ENCODE data around the gene NTRK1. TPM values are rescaled to one million over a fixed set of nuclear protein-coding genes. Genes with fewer than 3 reads are reported as not detected.

Gene NTRK1
- total RNA-seq, 2 experiments from 2014 or later = 1.6 to 1.8 TPM

GRCh38 chr1:156874572-156875340 lies 14.1 kb downstream of the NTRK1 start:
- ChIA-PET POLR2A (no interaction called here), CTCF (interaction anchor here (1.0 to 1.6 kb wide), 2 partner anchors 15 to 16 kb away, joined by 3 to 6 read pairs; no protein-coding TSS in a partner anchor)
- H3K9me3 Mint-ChIP-seq = no peaks in the 10 kb centered on the region
- H3K27ac Mint-ChIP-seq = no peak overlapping the region
- H3K27me3 Mint-ChIP-seq = peaks cover 47% of the 10 kb centered on the region
- peaks cover 10% of the 10 kb centered on the region for H3K4me1 Mint-ChIP-seq
- DNase-seq = no peak
- no peak overlapping the region for H3K4me3 Mint-ChIP-seq
- no peaks in the 10 kb centered on the region for H3K36me3 Mint-ChIP-seq (ENCODE audit: low read depth)

- peaks cover 48% of the 10 kb centered on the region for H3K27me3 Mint-ChIP-seq
- POLR2A ChIA-PET = no interaction called here
- H3K4me1 Mint-ChIP-seq = peaks cover 7% of the 10 kb centered on the region
- DNase-seq = no peak
- no peaks in the 10 kb centered on the region for H3K36me3 Mint-ChIP-seq (ENCODE audit: low read depth)
- H3K4me3 Mint-ChIP-seq = no peak overlapping the region
- no peaks in the 10 kb centered on the region for H3K9me3 Mint-ChIP-seq
- H3K27ac Mint-ChIP-seq = no peak overlapping the region
- CTCF ChIA-PET = interaction anchor here (0.6 to 1.3 kb wide), 3 partner anchors 16 to 18 kb away, joined by 3 read pairs; no protein-coding TSS in a partner anchor
Measured at GRCh38 chr1:156875341-156875615, 14.6 kb downstream of the NTRK1 start.

DNA sequence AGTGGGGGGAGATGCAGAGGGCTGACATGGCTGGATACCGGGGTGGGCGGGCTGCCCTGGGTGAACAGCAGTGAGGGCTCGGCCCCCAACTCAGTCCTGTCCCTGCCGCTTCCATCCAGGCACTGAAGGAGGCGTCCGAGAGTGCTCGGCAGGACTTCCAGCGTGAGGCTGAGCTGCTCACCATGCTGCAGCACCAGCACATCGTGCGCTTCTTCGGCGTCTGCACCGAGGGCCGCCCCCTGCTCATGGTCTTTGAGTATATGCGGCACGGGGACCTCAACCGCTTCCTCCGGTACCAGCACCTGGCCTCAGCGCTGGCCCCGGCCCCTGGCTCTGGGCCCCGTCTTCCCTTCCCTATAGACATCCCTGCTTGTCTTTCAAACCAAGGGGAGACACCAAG lies 15.6 kb downstream of the NTRK1 start:
- no peak for DNase-seq
- Mint-ChIP-seq H3K36me3 (ENCODE audit: low read depth) (no peaks in the 10 kb centered on the region), H3K27ac (no peak overlapping the region), H3K9me3 (no peaks in the 10 kb centered on the region), H3K4me3 (no peak overlapping the region), H3K4me1 (no peaks in the 10 kb centered on the region), H3K27me3 (peaks cover 48% of the 10 kb centered on the region)
- ChIA-PET CTCF (interaction anchor here (1.2 to 1.3 kb wide), 2 partner anchors 14 to 17 kb away, joined by 3 read pairs; no protein-coding TSS in a partner anchor), POLR2A (no interaction called here)

GRCh38 chr1:156877433-156878170 lies 16.9 kb downstream of the NTRK1 start:
- Mint-ChIP-seq H3K4me1 (no peaks in the 10 kb centered on the region), H3K4me3 (no peak overlapping the region), H3K36me3 (ENCODE audit: low read depth) (no peaks in the 10 kb centered on the region), H3K27ac (no peak overlapping the region), H3K27me3 (peaks cover 44% of the 10 kb centered on the region), H3K9me3 (no peaks in the 10 kb centered on the region)
- POLR2A ChIA-PET = no interaction called here
- DNase-seq = no peak
- CTCF ChIA-PET = interaction anchor here (1.2 kb wide), 1 partner anchor 13 kb away, joined by 3 read pairs; no protein-coding TSS in a partner anchor

GRCh38 chr1:156879876-156880275 lies 19.2 kb downstream of the NTRK1 start:
- DNase-seq = no peak
- Mint-ChIP-seq H3K4me1 (no peaks in the 10 kb centered on the region), H3K27ac (no peak overlapping the region), H3K4me3 (no peak overlapping the region), H3K36me3 (ENCODE audit: low read depth) (no peaks in the 10 kb centered on the region), H3K9me3 (no peaks in the 10 kb centered on the region), H3K27me3 (peaks cover 43% of the 10 kb centered on the region)
- ChIA-PET CTCF (interaction anchor here (1.4 to 2.5 kb wide), 2 partner anchors 12 to 20 kb away, joined by 4 to 11 read pairs; no protein-coding TSS in a partner anchor), POLR2A (no interaction called here)

DNA sequence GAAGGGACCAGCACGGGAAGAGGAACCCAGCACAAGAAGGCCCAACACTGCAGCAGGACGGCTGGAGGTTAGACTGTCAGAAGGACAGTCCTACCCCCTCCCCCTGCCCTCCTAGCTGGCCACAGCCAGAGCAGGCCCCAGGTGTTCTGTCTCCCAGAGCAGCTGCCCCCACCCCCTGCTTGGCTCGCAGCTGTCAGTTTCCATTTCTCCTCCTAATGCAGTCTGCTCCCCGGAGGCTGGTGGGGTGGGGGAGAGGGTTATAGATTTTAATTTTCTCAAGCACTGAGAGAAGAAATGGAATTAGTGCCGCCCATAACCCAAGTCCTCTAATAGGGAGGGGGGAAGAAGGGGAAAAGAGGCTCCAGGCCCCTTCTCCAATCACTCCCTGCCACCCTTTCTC lies 19.8 kb downstream of the NTRK1 start:
- ChIA-PET POLR2A (interaction anchor here (1.0 kb wide), 1 partner anchor 18 kb away, joined by 3 read pairs; no protein-coding TSS in a partner anchor), CTCF (interaction anchor here (0.9 to 2.5 kb wide), 5 partner anchors 9 to 154 kb away, joined by 3 to 11 read pairs (median 4); no protein-coding TSS in a partner anchor)
- H3K36me3 Mint-ChIP-seq (ENCODE audit: low read depth) = no peaks in the 10 kb centered on the region
- H3K4me1 Mint-ChIP-seq = no peaks in the 10 kb centered on the region
- no peak overlapping the region for H3K4me3 Mint-ChIP-seq
- no peak for DNase-seq
- H3K9me3 Mint-ChIP-seq = no peaks in the 10 kb centered on the region
- H3K27me3 Mint-ChIP-seq = peaks cover 43% of the 10 kb centered on the region
- H3K27ac Mint-ChIP-seq = no peak overlapping the region

- ChIA-PET CTCF (interaction anchor here (0.9 to 2.5 kb wide), 5 partner anchors 9 to 155 kb away, joined by 3 to 11 read pairs (median 4); no protein-coding TSS in a partner anchor), POLR2A (interaction anchor here (1.0 kb wide), 1 partner anchor 19 kb away, joined by 3 read pairs; no protein-coding TSS in a partner anchor)
- Mint-ChIP-seq H3K4me1 (no peaks in the 10 kb centered on the region), H3K9me3 (no peaks in the 10 kb centered on the region), H3K27me3 (peaks cover 44% of the 10 kb centered on the region), H3K27ac (no peak overlapping the region), H3K4me3 (no peak overlapping the region), H3K36me3 (ENCODE audit: low read depth) (no peaks in the 10 kb centered on the region)
- DNase-seq = no peak
Measured at GRCh38 chr1:156881101-156881500, 20.4 kb downstream of the NTRK1 start.

- Mint-ChIP-seq H3K9me3 (no peaks in the 10 kb centered on the region), H3K4me1 (no peaks in the 10 kb centered on the region), H3K36me3 (ENCODE audit: low read depth) (no peaks in the 10 kb centered on the region), H3K27ac (no peak overlapping the region), H3K27me3 (peaks cover 44% of the 10 kb centered on the region), H3K4me3 (no peak overlapping the region)
- DNase-seq = no peak
- CTCF ChIA-PET = interaction anchor here (0.9 to 2.5 kb wide), 3 partner anchors 8 to 43 kb away, joined by 3 to 11 read pairs (median 4); no protein-coding TSS in a partner anchor
- POLR2A ChIA-PET = interaction anchor here (1.1 kb wide), 1 partner anchor 80 kb away, joined by 3 read pairs; no protein-coding TSS in a partner anchor
Measured at GRCh38 chr1:156881663-156882062, 21.0 kb downstream of the NTRK1 start.

- H3K9me3 Mint-ChIP-seq = no peaks in the 10 kb centered on the region
- no peak overlapping the region for H3K27ac Mint-ChIP-seq
- no peak for DNase-seq
- no peaks in the 10 kb centered on the region for H3K4me1 Mint-ChIP-seq
- ChIA-PET POLR2A (interaction anchor here (1.1 kb wide), 1 partner anchor 81 kb away, joined by 3 read pairs; no protein-coding TSS in a partner anchor), CTCF (interaction anchor here (2.5 kb wide), 1 partner anchor 10 kb away, joined by 11 read pairs; no protein-coding TSS in a partner anchor)
- H3K27me3 Mint-ChIP-seq = peaks cover 43% of the 10 kb centered on the region
- no peak overlapping the region for H3K4me3 Mint-ChIP-seq
- no peaks in the 10 kb centered on the region for H3K36me3 Mint-ChIP-seq (ENCODE audit: low read depth)
Measured at GRCh38 chr1:156882543-156882942, 21.9 kb downstream of the NTRK1 start.

DNA sequence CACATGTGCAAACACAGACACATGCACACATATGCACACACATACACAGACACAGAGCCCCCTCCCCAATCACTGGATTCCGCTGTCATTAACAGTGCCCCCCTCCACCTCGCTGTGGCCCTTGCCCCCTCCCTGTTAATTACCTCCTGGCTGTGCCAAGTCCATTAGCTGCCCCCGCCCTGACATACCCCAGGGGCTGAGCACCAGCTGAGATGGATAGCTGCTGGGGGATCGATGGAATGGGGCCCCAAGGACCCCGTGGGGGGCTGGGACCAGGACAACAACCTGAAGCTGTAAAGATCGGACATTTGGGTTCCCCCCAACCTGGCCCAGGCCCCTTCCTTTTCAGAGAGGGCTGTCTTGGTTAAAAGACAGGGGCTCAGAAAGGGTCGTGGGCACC lies 23.3 kb downstream of the NTRK1 start:
- no peaks in the 10 kb centered on the region for H3K9me3 Mint-ChIP-seq
- H3K27me3 Mint-ChIP-seq = peaks cover 37% of the 10 kb centered on the region
- no peak overlapping the region for H3K27ac Mint-ChIP-seq
- no peak for DNase-seq
- no peaks in the 10 kb centered on the region for H3K4me1 Mint-ChIP-seq
- no peak overlapping the region for H3K4me3 Mint-ChIP-seq
- POLR2A ChIA-PET = no interaction called here
- CTCF ChIA-PET = interaction anchor here (1.0 to 1.5 kb wide), 4 partner anchors 8 to 45 kb away, joined by 3 to 6 read pairs (median 4); partner anchors contain the start of gene NTRK1
- H3K36me3 Mint-ChIP-seq (ENCODE audit: low read depth) = no peaks in the 10 kb centered on the region

GRCh38 chr1:156884560-156885184 lies 24.0 kb downstream of the NTRK1 start:
- Mint-ChIP-seq H3K27ac (no peak overlapping the region), H3K4me3 (no peak overlapping the region), H3K4me1 (no peaks in the 10 kb centered on the region), H3K36me3 (ENCODE audit: low read depth) (no peaks in the 10 kb centered on the region), H3K9me3 (no peaks in the 10 kb centered on the region), H3K27me3 (peaks cover 37% of the 10 kb centered on the region)
- ChIA-PET CTCF (interaction anchor here (1.1 to 1.5 kb wide), 3 partner anchors 8 to 46 kb away, joined by 3 to 6 read pairs (median 4); partner anchors contain the start of gene NTRK1), POLR2A (no interaction called here)
- DNase-seq = no peak

- POLR2A ChIA-PET = no interaction called here
- Mint-ChIP-seq H3K36me3 (ENCODE audit: low read depth) (no peaks in the 10 kb centered on the region), H3K27ac (no peak overlapping the region), H3K4me3 (no peak overlapping the region), H3K4me1 (peaks cover 2% of the 10 kb centered on the region), H3K9me3 (no peaks in the 10 kb centered on the region), H3K27me3 (peaks cover 38% of the 10 kb centered on the region)
- CTCF ChIA-PET = interaction anchor here (1.7 kb wide), 1 partner anchor 159 kb away, joined by 5 read pairs; no protein-coding TSS in a partner anchor
- no peak for DNase-seq
Measured at GRCh38 chr1:156885314-156885713, 24.6 kb downstream of the NTRK1 start.
